PFSK-1 (cell line): ENCODE results near the gene IRF2BP2. TPM values are rescaled to one million over a fixed set of nuclear protein-coding genes. Genes with fewer than 3 reads are reported as not detected.
A peak's percentile ranks its signal among the peaks of the same experiment; 100 is the strongest.

Experiments used
- FOXP2 ChIP-seq: optimal IDR thresholded peaks from 2 replicates; pipeline ENCODE3; 2011; ENCODE audit warnings: borderline replicate concordance, control low read depth, inconsistent platforms; ENCODE audit not compliant: insufficient read depth; ENCODE audit errors: extremely low read length, extremely low read depth
- POLR2AphosphoS5 ChIP-seq: IDR thresholded peaks from 2 replicates; pipeline ENCODE4 v1.6.1; 2012; ENCODE audit warnings: low read depth, mild to moderate bottlenecking, control low read depth, low read length, moderate library complexity
- SIN3A ChIP-seq: IDR thresholded peaks from 2 replicates; pipeline ENCODE4 v1.6.1; 2012; ENCODE audit warnings: mild to moderate bottlenecking, low read length, moderate library complexity, borderline replicate concordance; ENCODE audit not compliant: insufficient read depth
- TAF1 ChIP-seq: IDR thresholded peaks from 2 replicates; pipeline ENCODE4 v1.6.1; 2012; ENCODE audit warnings: low read length, control low read depth, borderline replicate concordance; ENCODE audit not compliant: insufficient read depth
- polyA plus RNA-seq: library from polyadenylated mRNA; unstranded; fragments of >200 nt; gene quantifications from one replicate; pipeline ENCODE4 v1.2.1, GENCODE V29; 2012; ENCODE audit warnings: low read depth, missing spikeins; ENCODE audit not compliant: insufficient read length
- TF ChIP-seq, protein P1 (sequence below), 2 experiments: IDR thresholded peaks; 2 replicates each; pipeline versions ENCODE4 v1.6.1 to v1.8.0; 2011 to 2012; ENCODE audit warnings: low read depth in 2 of 2, low read length in 2 of 2, control low read depth in 1 of 2, inconsistent platforms in 1 of 2, mild to moderate bottlenecking in 1 of 2, moderate library complexity in 1 of 2; ENCODE audit not compliant: insufficient read depth in 1 of 2

The IRF2BP2 gene
- 264 TPM for polyA plus RNA-seq

DNA sequence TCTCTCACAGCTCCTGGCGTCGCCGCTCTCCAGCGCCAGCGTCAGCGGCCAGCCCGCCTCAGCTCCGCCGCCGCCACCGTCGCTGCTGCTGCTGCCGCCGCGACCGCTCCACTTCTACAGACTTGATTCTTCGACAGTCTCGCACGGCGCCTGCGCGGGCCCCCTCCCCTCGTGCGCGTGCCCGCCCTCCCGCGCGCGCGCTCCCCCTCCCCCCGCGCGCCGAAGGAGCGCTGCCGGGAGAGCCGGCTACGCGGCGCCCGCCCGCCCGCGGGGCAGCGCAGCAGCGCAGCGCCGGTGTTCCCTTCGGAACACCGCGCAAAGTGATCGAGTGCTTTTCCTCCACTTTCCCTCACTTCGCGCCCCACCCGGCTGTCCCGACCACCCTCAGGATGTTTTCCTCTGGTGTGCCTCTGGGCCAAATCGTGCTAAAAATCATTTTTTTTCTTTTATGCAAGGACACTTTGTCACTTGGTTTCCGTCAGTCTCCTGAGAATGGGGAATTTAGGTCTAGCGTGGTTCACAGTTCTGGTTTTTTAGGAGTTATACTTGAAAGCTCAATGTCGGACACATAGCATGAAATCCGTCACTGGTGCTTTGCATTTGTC lies at the start of gene IRF2BP2:
Gene IRF2BP2 (minus strand): TSS at position 118 of the 605 bp plus-strand sequence. CDS start 684 bp downstream, outside the sequence.
- TF ChIP-seq, protein P1, sequence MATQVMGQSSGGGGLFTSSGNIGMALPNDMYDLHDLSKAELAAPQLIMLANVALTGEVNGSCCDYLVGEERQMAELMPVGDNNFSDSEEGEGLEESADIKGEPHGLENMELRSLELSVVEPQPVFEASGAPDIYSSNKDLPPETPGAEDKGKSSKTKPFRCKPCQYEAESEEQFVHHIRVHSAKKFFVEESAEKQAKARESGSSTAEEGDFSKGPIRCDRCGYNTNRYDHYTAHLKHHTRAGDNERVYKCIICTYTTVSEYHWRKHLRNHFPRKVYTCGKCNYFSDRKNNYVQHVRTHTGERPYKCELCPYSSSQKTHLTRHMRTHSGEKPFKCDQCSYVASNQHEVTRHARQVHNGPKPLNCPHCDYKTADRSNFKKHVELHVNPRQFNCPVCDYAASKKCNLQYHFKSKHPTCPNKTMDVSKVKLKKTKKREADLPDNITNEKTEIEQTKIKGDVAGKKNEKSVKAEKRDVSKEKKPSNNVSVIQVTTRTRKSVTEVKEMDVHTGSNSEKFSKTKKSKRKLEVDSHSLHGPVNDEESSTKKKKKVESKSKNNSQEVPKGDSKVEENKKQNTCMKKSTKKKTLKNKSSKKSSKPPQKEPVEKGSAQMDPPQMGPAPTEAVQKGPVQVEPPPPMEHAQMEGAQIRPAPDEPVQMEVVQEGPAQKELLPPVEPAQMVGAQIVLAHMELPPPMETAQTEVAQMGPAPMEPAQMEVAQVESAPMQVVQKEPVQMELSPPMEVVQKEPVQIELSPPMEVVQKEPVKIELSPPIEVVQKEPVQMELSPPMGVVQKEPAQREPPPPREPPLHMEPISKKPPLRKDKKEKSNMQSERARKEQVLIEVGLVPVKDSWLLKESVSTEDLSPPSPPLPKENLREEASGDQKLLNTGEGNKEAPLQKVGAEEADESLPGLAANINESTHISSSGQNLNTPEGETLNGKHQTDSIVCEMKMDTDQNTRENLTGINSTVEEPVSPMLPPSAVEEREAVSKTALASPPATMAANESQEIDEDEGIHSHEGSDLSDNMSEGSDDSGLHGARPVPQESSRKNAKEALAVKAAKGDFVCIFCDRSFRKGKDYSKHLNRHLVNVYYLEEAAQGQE (IDR thresholded peaks at IDR 0.05; ENCODE audit: insufficient read depth in 1 of 2, low read depth in 2 of 2, low read length in 2 of 2): peak in 1 of 2 experiments; percentile 58; a peak in 1 of 4 replicates
- TF ChIP-seq TAF1 (peak; percentile 92), SIN3A (no peak; the same call in 1 of the 2 replicates), FOXP2 (no peak), POLR2AphosphoS5 (peak; percentile 64)

DNA sequence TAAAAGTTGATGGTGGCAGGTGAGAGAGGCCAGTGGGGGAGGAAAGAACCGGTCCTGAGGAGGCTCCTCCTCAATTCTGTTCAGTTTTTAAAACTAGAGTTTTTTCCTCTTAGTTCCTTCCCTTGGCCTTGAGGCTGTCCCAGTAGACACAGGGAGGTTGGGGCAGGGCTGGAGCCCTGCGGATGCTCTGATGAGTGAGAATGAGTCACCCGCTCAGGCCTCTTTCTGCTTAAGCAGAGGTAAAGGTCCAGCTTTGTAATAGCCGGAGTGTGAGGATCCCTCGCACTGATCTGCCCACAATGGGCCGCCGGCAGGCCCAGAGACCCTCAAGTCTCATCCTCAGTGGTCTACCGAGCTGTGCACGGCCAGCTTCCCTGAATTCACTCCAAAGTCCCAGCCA lies 49.6 kb upstream of the IRF2BP2 start:
- TF ChIP-seq POLR2AphosphoS5 (no peak), TAF1 (no peak), SIN3A (no peak), FOXP2 (no peak)
- TF ChIP-seq, protein P1 (IDR thresholded peaks at IDR 0.05; ENCODE audit: insufficient read depth in 1 of 2, low read depth in 2 of 2, low read length in 2 of 2): no peak

DNA sequence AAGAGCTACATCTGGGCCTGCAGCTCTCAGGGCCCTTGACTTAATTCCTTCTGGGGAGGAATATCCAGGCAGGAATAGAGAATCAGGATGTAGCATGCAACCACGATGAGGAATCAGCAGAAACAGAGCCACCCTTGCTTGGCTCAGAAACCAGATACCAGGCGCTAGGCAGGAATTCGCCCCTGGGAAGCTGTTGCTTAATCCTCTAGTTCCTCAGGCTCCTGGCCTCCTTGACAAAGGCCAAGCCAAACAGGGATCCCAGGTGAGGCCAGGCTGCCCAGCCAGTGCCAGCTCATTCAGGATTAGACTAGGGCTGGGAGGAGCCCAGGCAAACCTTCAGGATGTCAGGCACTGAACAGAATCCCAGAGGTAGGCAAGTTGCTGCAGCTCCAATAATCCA lies 48.2 kb upstream of the IRF2BP2 start:
- TF ChIP-seq, protein P1 (IDR thresholded peaks at IDR 0.05; ENCODE audit: insufficient read depth in 1 of 2, low read depth in 2 of 2, low read length in 2 of 2): no peak
- no peak for TF ChIP-seq SIN3A
- no peak for TF ChIP-seq TAF1
- TF ChIP-seq FOXP2: no peak

DNA sequence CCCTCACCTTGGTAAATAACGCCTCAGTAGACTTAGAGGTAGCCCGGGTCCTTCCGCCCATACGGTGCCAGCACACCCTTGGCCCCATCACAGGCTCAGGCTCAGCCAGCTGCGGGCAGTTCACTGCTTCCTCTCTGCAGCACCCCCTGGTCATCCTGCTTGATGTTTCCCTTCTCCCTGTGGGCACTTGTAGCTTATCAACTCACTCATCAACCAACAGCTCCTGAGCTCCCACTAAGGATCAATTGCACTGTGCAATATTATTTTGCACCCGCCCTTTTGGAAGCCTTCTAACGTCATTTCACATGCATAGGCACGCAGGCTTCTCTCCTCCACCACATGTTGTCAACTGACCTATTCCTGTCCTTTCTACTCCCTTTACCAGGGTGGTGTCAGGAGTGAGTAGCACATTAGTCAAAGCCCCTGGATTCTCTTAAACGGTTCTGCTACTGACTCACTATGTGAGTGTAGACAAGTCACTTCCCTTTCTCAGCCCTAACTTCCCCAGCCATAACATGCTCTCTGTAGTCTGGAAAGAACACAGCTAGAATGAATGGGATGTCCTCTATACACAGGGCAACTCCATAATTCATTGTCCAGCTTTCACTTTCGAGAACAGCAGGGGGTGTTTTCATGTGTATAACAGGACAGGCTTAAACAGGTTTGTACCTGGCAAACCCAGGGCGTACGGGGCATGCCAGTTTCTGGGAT lies 47.1 kb upstream of the IRF2BP2 start:
- TF ChIP-seq, protein P1 (IDR thresholded peaks at IDR 0.05; ENCODE audit: insufficient read depth in 1 of 2, low read depth in 2 of 2, low read length in 2 of 2): no peak
- TF ChIP-seq POLR2AphosphoS5: no peak
- no peak for TF ChIP-seq TAF1
- TF ChIP-seq FOXP2: no peak
- no peak for TF ChIP-seq SIN3A
